ENCODE measurements around the gene PARL.

- TF ChIP-seq JUNB (IDR thresholded peaks at IDR 0.05), result no peak
- TF ChIP-seq, protein P1, sequence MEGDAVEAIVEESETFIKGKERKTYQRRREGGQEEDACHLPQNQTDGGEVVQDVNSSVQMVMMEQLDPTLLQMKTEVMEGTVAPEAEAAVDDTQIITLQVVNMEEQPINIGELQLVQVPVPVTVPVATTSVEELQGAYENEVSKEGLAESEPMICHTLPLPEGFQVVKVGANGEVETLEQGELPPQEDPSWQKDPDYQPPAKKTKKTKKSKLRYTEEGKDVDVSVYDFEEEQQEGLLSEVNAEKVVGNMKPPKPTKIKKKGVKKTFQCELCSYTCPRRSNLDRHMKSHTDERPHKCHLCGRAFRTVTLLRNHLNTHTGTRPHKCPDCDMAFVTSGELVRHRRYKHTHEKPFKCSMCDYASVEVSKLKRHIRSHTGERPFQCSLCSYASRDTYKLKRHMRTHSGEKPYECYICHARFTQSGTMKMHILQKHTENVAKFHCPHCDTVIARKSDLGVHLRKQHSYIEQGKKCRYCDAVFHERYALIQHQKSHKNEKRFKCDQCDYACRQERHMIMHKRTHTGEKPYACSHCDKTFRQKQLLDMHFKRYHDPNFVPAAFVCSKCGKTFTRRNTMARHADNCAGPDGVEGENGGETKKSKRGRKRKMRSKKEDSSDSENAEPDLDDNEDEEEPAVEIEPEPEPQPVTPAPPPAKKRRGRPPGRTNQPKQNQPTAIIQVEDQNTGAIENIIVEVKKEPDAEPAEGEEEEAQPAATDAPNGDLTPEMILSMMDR (IDR thresholded peaks at IDR 0.05), result no peak
- TF ChIP-seq, protein P2, sequence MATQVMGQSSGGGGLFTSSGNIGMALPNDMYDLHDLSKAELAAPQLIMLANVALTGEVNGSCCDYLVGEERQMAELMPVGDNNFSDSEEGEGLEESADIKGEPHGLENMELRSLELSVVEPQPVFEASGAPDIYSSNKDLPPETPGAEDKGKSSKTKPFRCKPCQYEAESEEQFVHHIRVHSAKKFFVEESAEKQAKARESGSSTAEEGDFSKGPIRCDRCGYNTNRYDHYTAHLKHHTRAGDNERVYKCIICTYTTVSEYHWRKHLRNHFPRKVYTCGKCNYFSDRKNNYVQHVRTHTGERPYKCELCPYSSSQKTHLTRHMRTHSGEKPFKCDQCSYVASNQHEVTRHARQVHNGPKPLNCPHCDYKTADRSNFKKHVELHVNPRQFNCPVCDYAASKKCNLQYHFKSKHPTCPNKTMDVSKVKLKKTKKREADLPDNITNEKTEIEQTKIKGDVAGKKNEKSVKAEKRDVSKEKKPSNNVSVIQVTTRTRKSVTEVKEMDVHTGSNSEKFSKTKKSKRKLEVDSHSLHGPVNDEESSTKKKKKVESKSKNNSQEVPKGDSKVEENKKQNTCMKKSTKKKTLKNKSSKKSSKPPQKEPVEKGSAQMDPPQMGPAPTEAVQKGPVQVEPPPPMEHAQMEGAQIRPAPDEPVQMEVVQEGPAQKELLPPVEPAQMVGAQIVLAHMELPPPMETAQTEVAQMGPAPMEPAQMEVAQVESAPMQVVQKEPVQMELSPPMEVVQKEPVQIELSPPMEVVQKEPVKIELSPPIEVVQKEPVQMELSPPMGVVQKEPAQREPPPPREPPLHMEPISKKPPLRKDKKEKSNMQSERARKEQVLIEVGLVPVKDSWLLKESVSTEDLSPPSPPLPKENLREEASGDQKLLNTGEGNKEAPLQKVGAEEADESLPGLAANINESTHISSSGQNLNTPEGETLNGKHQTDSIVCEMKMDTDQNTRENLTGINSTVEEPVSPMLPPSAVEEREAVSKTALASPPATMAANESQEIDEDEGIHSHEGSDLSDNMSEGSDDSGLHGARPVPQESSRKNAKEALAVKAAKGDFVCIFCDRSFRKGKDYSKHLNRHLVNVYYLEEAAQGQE (IDR thresholded peaks at IDR 0.05), result no peak
Observed at GRCh38 chr3:183896184-183896583, 11.5 kb upstream of the PARL start.

All from A549 (cell line).